ENCODE data around the gene PSTPIP1.
A peak's percentile ranks its signal among the peaks of the same experiment; 100 is the strongest.

Gene PSTPIP1

GRCh38 chr15:77071305-77072223, 76.6 kb downstream of the PSTPIP1 start:
- intact Hi-C loops (cut with DNase I), result loop anchor here (10.0 kb wide), 1 partner anchor 127 kb away; no protein-coding TSS in a partner anchor
- DNase-seq, result no peak

GRCh38 chr15:77074350-77074749, 79.4 kb downstream of the PSTPIP1 start:
- intact Hi-C loops (cut with DNase I), result loop anchor here (10.0 kb wide), 1 partner anchor 130 kb away; no protein-coding TSS in a partner anchor
- no peak for DNase-seq

- intact Hi-C loops (cut with DNase I), result loop anchor here (10.0 kb wide), 1 partner anchor 131 kb away; no protein-coding TSS in a partner anchor
- peak in 31 of 42 donors; percentile 13 to 73 (median 45) for DNase-seq
Observed at GRCh38 chr15:77075528-77075927, 80.6 kb downstream of the PSTPIP1 start.

- peak in 8 of 42 donors; percentile 7 to 54 (median 34) for DNase-seq
- intact Hi-C loops (cut with DNase I), result loop anchor here (10.0 kb wide), 1 partner anchor 132 kb away; no protein-coding TSS in a partner anchor
Observed at GRCh38 chr15:77076323-77076915, 81.5 kb downstream of the PSTPIP1 start.

GRCh38 chr15:77081971-77082370, 87.0 kb downstream of the PSTPIP1 start:
- intact Hi-C loops (cut with DNase I), result no loop called here

GRCh38 chr15:77083381-77084160, 88.6 kb downstream of the PSTPIP1 start:
- DNase-seq, result peak; percentile 67 to 95 (median 87)
- intact Hi-C loops (cut with DNase I), result no loop called here

More at GRCh38 chr15:77081971-77082370, 87.0 kb downstream of the PSTPIP1 start:
- DNase-seq, result peak in 1 of 42 donors; percentile 21

GRCh38 chr15:77084436-77084835, 89.5 kb downstream of the PSTPIP1 start:
- DNase-seq, result peak in 2 of 42 donors; percentile 3 to 33
- intact Hi-C loops (cut with DNase I), result no loop called here

- peak in 2 of 42 donors; percentile 8 to 40 for DNase-seq
- intact Hi-C loops (cut with DNase I), result no loop called here
Observed at GRCh38 chr15:77085297-77085696, 90.4 kb downstream of the PSTPIP1 start.

Data from head of caudate nucleus (tissue), 42 donors.